Body of pancreas (tissue), 4 donors: ENCODE data around the gene XRCC5. TPM values are rescaled to one million over a fixed set of nuclear protein-coding genes. Genes with fewer than 3 reads are reported as not detected.
"Not testable (repeated sequence)": the region's sequence is repeated elsewhere in the genome, so short reads cannot be mapped to it uniquely, and the experiment has no call there.

ENCODE experiments used
- ATAC-seq: fragments of 150-250 bp; one replicate; pipeline ENCODE4 v1.9.1; 2016
- DNase-seq, 4 donors: peaks; one replicate each; pipeline ENCODE4 v3.0.0-alpha.2; 2019
- H3K27ac ChIP-seq, 4 donors: fragments of 200-600 bp; sonication (generic); 1 replicate in 3 of 4; 2 replicates in 1 of 4; pipeline versions ENCODE4 v1.5.1 to v1.6.1; 2016 to 2019; ENCODE audit warnings: mild to moderate bottlenecking in 1 of 4, mixed read lengths in 1 of 4, moderate library complexity in 1 of 4
- H3K27me3 ChIP-seq, 2 donors: fragments of 200-600 bp; sonication (generic); one replicate each; pipeline ENCODE4 v1.6.0; 2016; ENCODE audit warnings: mild to moderate bottlenecking in 1 of 2
- H3K36me3 ChIP-seq, 2 donors: fragments of 200-600 bp; sonication (generic); replicated peaks in 1 of 2; 2 replicates each; pipeline ENCODE4 v1.5.1; 2016; ENCODE audit warnings: low read depth in 2 of 2; ENCODE audit not compliant: insufficient read depth in 1 of 2
- H3K4me1 ChIP-seq: fragments of 200-600 bp; sonication (generic); one replicate; pipeline ENCODE4 v1.6.0; 2016
- H3K4me3 ChIP-seq, 2 donors: fragments of 200-600 bp; sonication (generic); 1 replicate in 1 of 2; 2 replicates in 1 of 2; pipeline ENCODE4 v1.5.1; 2016 to 2019
- H3K9me3 ChIP-seq, 3 donors: fragments of 200-600 bp; sonication (generic); 1 replicate in 2 of 3; 2 replicates in 1 of 3; pipeline ENCODE4 v1.5.1; 2016
- POLR2A ChIP-seq, 3 donors: fragments of 450-650 bp; IDR thresholded peaks; one replicate each; pipeline ENCODE4 v1.6.1; 2016; ENCODE audit warnings: antibody characterized with exemption in 3 of 3, mild to moderate bottlenecking in 2 of 3
- WGBS, 2 donors: methylation state at CpG; one replicate each; pipeline ENCODE4 v1.1.5; 2017; 5-methylcytosine and 5-hydroxymethylcytosine counted together
- intact Hi-C: fragments of 100-400 bp; cut with DNase I; formaldehyde crosslinking; loops from one replicate; pipeline ENCODE4 v1.15.1; 2023
- total RNA-seq, 2 donors: library from RNA; depleted of rRNA; stranded (reverse); fragments of >200 nt; gene quantifications; one replicate each; pipeline ENCODE4 v1.1.0, GENCODE V29; 2016
- TF ChIP-seq, protein P1 (sequence below), 7 experiments: fragments of 450-650 bp in 4 of 7; fragments of 200-600 bp in 3 of 7; sonication (generic) in 3 of 7; IDR thresholded peaks; one replicate each; pipeline ENCODE4 v1.5.1; 2016 to 2019; ENCODE audit warnings: antibody characterized with exemption in 7 of 7

The XRCC5 gene
- total RNA-seq, 2 donors from 2014 or later = 74.2 to 74.7 TPM

DNA sequence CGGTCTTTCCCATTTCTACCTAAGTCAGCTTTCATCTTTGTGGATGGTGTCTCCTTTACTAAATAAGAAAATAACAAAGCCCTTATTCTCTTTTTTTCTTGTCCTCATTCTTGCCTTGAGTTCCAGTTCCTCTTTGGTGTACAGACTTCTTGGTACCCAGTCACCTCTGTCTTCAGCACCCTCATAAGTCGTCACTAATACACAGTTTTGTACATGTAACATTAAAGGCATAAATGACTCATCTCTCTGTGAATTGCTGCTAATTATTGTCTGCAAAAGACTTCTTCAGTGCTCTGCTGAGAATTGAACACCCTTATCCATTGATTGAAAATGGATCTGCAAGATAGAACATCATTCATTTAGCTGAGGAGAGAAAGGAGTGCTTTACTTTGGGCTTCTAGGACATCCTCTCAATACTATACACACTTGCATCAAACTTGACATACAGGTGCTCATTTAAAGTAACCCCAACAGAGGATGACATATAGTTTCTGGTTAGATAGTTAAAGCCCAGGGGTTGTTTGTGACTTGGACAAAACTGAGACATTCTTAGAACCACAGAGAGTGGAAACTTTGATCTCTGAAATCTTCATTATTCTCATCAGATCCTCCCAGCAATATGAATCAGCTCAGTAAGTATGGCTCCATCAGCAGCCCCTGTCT, 97.0 kb downstream of the XRCC5 start:
- no peak for DNase-seq
- Histone ChIP-seq H3K4me3 (no peak overlapping the region), H3K36me3 (peaks cover 0 to 25% of the 10 kb centered on the region in 2 donors), H3K27me3 (no peaks in the 10 kb centered on the region), H3K9me3 (no peaks in the 10 kb centered on the region), H3K4me1 (no peaks in the 10 kb centered on the region), H3K27ac (no peak overlapping the region)
- no peak for ATAC-seq
- intact Hi-C loops = no loop called here
- WGBS, 2 donors = 78 to 96% methylated on average over 2 of the region's 2 CpGs
- TF ChIP-seq, protein P1, sequence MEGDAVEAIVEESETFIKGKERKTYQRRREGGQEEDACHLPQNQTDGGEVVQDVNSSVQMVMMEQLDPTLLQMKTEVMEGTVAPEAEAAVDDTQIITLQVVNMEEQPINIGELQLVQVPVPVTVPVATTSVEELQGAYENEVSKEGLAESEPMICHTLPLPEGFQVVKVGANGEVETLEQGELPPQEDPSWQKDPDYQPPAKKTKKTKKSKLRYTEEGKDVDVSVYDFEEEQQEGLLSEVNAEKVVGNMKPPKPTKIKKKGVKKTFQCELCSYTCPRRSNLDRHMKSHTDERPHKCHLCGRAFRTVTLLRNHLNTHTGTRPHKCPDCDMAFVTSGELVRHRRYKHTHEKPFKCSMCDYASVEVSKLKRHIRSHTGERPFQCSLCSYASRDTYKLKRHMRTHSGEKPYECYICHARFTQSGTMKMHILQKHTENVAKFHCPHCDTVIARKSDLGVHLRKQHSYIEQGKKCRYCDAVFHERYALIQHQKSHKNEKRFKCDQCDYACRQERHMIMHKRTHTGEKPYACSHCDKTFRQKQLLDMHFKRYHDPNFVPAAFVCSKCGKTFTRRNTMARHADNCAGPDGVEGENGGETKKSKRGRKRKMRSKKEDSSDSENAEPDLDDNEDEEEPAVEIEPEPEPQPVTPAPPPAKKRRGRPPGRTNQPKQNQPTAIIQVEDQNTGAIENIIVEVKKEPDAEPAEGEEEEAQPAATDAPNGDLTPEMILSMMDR (IDR thresholded peaks at IDR 0.05) = no peak
- TF ChIP-seq POLR2A (IDR thresholded peaks at IDR 0.05) = no peak

DNA sequence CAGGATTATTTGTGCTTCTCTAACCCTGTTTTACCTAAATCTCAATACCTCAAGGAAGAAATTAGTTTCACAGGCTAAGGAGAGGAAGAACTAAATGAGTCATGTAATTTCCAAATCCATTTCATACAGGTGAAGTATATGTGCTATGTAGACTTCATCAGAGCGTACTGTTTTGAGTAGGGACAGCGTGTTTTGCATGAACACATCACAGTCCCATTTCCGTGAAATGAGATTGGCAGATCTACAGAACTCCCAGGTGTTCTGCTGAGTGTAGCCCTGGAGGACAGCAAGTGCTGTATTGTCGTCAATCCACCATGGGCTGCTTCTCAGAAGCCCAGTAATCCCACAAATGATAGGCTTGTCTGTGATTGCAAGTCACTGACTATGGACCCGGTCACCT, 97.7 kb downstream of the XRCC5 start:
- intact Hi-C loops = no loop called here
- ATAC-seq = no peak
- WGBS, 2 donors = 89 to 95% methylated on average over 5 of the region's 5 CpGs
- H3K27ac ChIP-seq = no peak overlapping the region
- no peaks in the 10 kb centered on the region for H3K4me1 ChIP-seq
- H3K9me3 ChIP-seq = no peaks in the 10 kb centered on the region
- TF ChIP-seq, protein P1 (IDR thresholded peaks at IDR 0.05) = no peak
- no peak for TF ChIP-seq POLR2A (IDR thresholded peaks at IDR 0.05)
- no peak overlapping the region for H3K4me3 ChIP-seq
- DNase-seq = no peak
- peaks cover 0 to 24% of the 10 kb centered on the region in 2 donors for H3K36me3 ChIP-seq
- H3K27me3 ChIP-seq = no peaks in the 10 kb centered on the region

DNA sequence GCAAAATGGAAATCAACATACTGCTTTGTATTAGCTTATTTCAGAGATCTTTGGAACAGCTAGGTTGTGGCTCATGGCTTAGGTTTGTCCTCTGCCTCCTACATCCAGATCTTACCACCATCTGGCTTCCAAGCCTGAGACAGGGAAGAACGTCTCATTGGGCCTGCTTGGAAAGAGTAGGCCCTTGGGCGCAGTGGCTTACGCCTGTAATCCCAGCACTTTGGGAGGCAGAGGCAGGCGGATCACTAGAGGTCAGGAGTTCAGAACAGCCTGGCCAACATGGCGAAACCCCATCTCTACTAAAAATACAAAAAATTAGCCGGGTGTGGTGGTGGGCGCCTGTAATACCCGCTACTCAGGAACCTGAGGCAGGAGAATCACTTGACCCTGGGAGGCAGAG, 99.5 kb downstream of the XRCC5 start:
- ATAC-seq = not testable (repeated sequence)

DNA sequence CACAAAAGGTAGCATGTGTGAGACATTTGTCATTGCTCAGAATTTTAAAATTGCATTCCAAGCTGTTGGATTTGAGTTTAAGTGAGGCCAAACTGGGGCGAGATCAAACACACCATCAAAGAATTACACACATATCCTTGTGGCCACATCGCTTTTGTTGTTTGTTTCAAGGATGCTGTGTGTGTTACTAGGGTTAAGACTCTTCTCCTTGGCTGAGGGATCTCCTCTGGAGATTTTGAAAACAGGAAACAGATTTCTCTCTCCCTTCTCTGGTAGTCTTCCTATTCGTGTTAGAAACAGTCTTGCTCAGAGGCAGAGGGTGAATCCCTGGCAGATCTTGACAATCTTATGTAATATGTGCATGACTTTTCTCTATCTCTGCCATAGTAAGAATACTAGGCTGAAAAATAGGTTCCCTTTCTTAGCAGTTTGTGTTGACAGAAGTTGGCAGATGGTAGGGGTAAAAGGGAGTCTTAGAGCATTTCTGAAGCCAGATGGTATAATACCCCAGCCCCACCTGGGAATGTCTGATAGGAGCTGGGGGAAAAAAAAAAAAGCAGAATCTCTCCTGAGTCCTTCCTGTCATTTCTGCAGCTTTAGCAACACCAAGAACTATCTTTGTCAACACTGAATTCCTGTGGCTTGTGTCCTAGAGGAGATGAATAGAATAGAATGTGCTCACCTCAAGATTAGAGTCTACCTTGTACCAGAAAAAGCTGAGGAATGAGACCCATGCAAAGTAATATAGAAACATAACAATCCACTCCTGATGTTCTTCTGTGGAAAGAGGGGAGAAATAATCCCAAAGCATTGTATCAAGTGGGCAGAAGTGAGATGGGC, 101.8 kb downstream of the XRCC5 start:
- Histone ChIP-seq H3K36me3 (peaks cover 0 to 12% of the 10 kb centered on the region in 2 donors), H3K27ac (no peak overlapping the region), H3K4me1 (peaks cover 6% of the 10 kb centered on the region), H3K4me3 (no peak overlapping the region), H3K27me3 (no peaks in the 10 kb centered on the region), H3K9me3 (no peaks in the 10 kb centered on the region)
- intact Hi-C loops = no loop called here
- no peak for TF ChIP-seq POLR2A (IDR thresholded peaks at IDR 0.05)
- TF ChIP-seq, protein P1 (IDR thresholded peaks at IDR 0.05) = no peak
- ATAC-seq (no peak), DNase-seq (no peak)
- 58 to 70% methylated on average over 3 of the region's 3 CpGs for WGBS, 2 donors

More for the DNA sequence above, 99.5 kb downstream of the XRCC5 start:
- H3K9me3 ChIP-seq, DNase-seq, H3K27me3 ChIP-seq, H3K4me3 ChIP-seq, intact Hi-C loops, H3K4me1 ChIP-seq, H3K27ac ChIP-seq: not testable (repeated sequence)
- 97 to 99% methylated on average over 8 of the region's 8 CpGs for WGBS, 2 donors
- H3K36me3 ChIP-seq = peaks cover 0 to 21% of the 10 kb centered on the region in 2 donors

DNA sequence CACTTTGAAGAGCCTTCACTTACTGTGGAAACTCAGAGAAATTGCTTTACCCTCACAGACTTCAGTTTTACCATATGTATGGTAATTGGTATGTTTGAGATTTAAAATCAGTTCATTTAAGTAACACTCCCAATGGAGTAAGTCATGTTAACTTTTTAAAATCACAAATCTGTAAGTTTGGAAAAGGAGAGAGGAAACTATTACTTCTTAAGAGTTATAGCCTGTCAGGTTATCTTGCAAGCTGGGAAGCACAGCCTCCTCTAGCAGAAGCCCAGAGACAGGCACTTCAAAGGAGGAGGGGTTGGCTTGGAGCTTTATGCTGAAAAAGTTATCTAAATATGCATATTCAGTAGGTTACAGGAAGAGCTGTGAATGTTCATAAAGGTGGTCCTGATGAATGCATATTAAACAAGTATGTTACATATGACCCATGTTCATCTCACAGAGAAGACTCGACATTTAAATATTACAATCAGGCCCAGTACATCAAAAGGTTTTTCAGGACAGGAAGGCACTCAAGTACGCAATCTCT, 102.5 kb downstream of the XRCC5 start:
- no peak for TF ChIP-seq POLR2A (IDR thresholded peaks at IDR 0.05)
- TF ChIP-seq, protein P1 (IDR thresholded peaks at IDR 0.05) = no peak
- H3K4me1 ChIP-seq = peaks cover 6% of the 10 kb centered on the region
- H3K4me3 ChIP-seq = no peak overlapping the region
- WGBS, 2 donors = 100% methylated on average over 2 of the region's 2 CpGs
- ATAC-seq = no peak
- peaks cover 0 to 5% of the 10 kb centered on the region in 2 donors for H3K36me3 ChIP-seq
- no peaks in the 10 kb centered on the region for H3K27me3 ChIP-seq
- intact Hi-C loops = no loop called here
- no peaks in the 10 kb centered on the region for H3K9me3 ChIP-seq
- H3K27ac ChIP-seq = no peak overlapping the region
- DNase-seq = no peak
